Measurements from ENCODE around the gene PIGM.

DNA sequence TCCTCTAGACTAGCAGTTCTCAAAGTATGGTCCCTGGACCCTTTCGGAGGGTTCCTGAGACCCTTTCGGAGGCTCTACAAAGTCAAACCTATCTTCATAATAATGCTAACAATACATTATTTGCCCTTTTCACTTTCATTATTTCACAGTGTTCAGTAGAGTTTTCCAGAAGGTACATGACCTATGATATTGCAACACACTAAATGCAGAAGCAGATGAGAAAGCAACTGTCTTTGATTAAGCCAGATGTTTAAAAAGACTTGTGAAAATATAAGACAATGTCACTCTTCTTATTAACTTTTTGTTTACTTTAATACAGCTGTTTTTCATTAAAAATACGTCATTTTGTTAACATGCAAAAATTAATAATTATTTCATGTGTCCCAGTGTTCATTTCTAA is 32.4 kb upstream of the PIGM start:
- TF ChIP-seq POLR2A (IDR thresholded peaks at IDR 0.05) = no peak
- TF ChIP-seq, protein P1, sequence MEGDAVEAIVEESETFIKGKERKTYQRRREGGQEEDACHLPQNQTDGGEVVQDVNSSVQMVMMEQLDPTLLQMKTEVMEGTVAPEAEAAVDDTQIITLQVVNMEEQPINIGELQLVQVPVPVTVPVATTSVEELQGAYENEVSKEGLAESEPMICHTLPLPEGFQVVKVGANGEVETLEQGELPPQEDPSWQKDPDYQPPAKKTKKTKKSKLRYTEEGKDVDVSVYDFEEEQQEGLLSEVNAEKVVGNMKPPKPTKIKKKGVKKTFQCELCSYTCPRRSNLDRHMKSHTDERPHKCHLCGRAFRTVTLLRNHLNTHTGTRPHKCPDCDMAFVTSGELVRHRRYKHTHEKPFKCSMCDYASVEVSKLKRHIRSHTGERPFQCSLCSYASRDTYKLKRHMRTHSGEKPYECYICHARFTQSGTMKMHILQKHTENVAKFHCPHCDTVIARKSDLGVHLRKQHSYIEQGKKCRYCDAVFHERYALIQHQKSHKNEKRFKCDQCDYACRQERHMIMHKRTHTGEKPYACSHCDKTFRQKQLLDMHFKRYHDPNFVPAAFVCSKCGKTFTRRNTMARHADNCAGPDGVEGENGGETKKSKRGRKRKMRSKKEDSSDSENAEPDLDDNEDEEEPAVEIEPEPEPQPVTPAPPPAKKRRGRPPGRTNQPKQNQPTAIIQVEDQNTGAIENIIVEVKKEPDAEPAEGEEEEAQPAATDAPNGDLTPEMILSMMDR (IDR thresholded peaks at IDR 0.05) = no peak
